ENCODE measurements around the gene FARS2.

- TF ChIP-seq, protein P1, sequence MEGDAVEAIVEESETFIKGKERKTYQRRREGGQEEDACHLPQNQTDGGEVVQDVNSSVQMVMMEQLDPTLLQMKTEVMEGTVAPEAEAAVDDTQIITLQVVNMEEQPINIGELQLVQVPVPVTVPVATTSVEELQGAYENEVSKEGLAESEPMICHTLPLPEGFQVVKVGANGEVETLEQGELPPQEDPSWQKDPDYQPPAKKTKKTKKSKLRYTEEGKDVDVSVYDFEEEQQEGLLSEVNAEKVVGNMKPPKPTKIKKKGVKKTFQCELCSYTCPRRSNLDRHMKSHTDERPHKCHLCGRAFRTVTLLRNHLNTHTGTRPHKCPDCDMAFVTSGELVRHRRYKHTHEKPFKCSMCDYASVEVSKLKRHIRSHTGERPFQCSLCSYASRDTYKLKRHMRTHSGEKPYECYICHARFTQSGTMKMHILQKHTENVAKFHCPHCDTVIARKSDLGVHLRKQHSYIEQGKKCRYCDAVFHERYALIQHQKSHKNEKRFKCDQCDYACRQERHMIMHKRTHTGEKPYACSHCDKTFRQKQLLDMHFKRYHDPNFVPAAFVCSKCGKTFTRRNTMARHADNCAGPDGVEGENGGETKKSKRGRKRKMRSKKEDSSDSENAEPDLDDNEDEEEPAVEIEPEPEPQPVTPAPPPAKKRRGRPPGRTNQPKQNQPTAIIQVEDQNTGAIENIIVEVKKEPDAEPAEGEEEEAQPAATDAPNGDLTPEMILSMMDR (IDR thresholded peaks at IDR 0.05): no peak
- no peak for TF ChIP-seq POLR2A (IDR thresholded peaks at IDR 0.05)
These were observed 504.9 kb downstream of the FARS2 start for GRCh38 chr6:5766260-5766659.

Data from vagina (tissue), 2 donors.